HEK293 (cell line): ENCODE data around the gene EFCAB14.

Source experiments
- BCL11A ChIP-seq: fragments of 450-650 bp; formaldehyde crosslinking; IDR thresholded peaks from 2 replicates; pipeline ENCODE4 v1.5.1; 2016; ENCODE audit warnings: low read depth, missing biosample characterization, missing genetic modification characterization
- BCL11B ChIP-seq: fragments of 450-650 bp; formaldehyde crosslinking; IDR thresholded peaks from 2 replicates; pipeline ENCODE4 v1.5.1; 2016; ENCODE audit warnings: low read depth, missing biosample characterization, missing genetic modification characterization
- HIC1 ChIP-seq: fragments of 450-650 bp; formaldehyde crosslinking; IDR thresholded peaks from 2 replicates; pipeline ENCODE4 v1.5.1; 2016; ENCODE audit warnings: missing biosample characterization, missing genetic modification characterization
- HOXC10 ChIP-seq: sonication (generic); formaldehyde crosslinking; IDR thresholded peaks from 2 replicates; pipeline ENCODE4 v1.8.1; 2023; ENCODE audit warnings: mild to moderate bottlenecking, missing genetic modification reagents
- KLF17 ChIP-seq: fragments of 450-650 bp; formaldehyde crosslinking; IDR thresholded peaks from 2 replicates; pipeline ENCODE4 v1.5.1; 2016; ENCODE audit warnings: missing biosample characterization, missing genetic modification characterization
- KLF8 ChIP-seq: fragments of 450-650 bp; formaldehyde crosslinking; IDR thresholded peaks from 2 replicates; pipeline ENCODE4 v1.5.1; 2016; ENCODE audit warnings: missing biosample characterization, missing genetic modification characterization
- MZF1 ChIP-seq: fragments of 450-650 bp; formaldehyde crosslinking; IDR thresholded peaks from 2 replicates; pipeline ENCODE4 v1.5.1; 2017; ENCODE audit warnings: missing biosample characterization, missing genetic modification characterization, borderline replicate concordance
- SP2 ChIP-seq: fragments of 450-650 bp; formaldehyde crosslinking; IDR thresholded peaks from 2 replicates; pipeline ENCODE4 v1.5.1; 2016; ENCODE audit warnings: missing biosample characterization, missing genetic modification characterization
- SP3 ChIP-seq: fragments of 450-650 bp; formaldehyde crosslinking; IDR thresholded peaks from 2 replicates; pipeline ENCODE4 v1.5.1; 2016; ENCODE audit warnings: missing biosample characterization, missing genetic modification characterization
- TRIM28 ChIP-seq: IDR thresholded peaks from 2 replicates; pipeline ENCODE4 v1.6.1; 2011; ENCODE audit warnings: low read length, control low read depth, borderline replicate concordance
- ZBTB1 ChIP-seq: fragments of 450-650 bp; formaldehyde crosslinking; IDR thresholded peaks from 2 replicates; pipeline ENCODE4 v1.5.1; 2016; ENCODE audit warnings: missing biosample characterization, missing genetic modification characterization
- ZBTB7A ChIP-seq: fragments of 450-650 bp; formaldehyde crosslinking; IDR thresholded peaks from 2 replicates; pipeline ENCODE4 v1.5.1; 2016; ENCODE audit warnings: low read depth, missing biosample characterization, missing genetic modification characterization
- ZIC2 ChIP-seq: fragments of 450-650 bp; formaldehyde crosslinking; IDR thresholded peaks from 2 replicates; pipeline ENCODE4 v1.5.1; 2016; ENCODE audit warnings: missing biosample characterization, missing genetic modification characterization
- ZNF138 ChIP-seq: fragments of 450-650 bp; formaldehyde crosslinking; IDR thresholded peaks from 2 replicates; pipeline ENCODE4 v1.5.1; 2016; ENCODE audit warnings: missing biosample characterization, missing genetic modification characterization, borderline replicate concordance
- ZNF16 ChIP-seq: fragments of 450-650 bp; formaldehyde crosslinking; IDR thresholded peaks from 2 replicates; pipeline ENCODE4 v1.5.1; 2016; ENCODE audit warnings: low read depth, missing biosample characterization, missing genetic modification characterization
- ZNF2 ChIP-seq: fragments of 450-650 bp; formaldehyde crosslinking; IDR thresholded peaks from 2 replicates; pipeline ENCODE4 v1.5.1; 2016; ENCODE audit warnings: missing biosample characterization, missing genetic modification characterization
- ZNF302 ChIP-seq: fragments of 450-650 bp; formaldehyde crosslinking; IDR thresholded peaks from 2 replicates; pipeline ENCODE4 v1.5.1; 2016; ENCODE audit warnings: missing biosample characterization, missing genetic modification characterization, low read depth
- ZNF341 ChIP-seq: fragments of 450-650 bp; formaldehyde crosslinking; IDR thresholded peaks from 2 replicates; pipeline ENCODE4; 2016; ENCODE audit warnings: low read depth, missing biosample characterization, missing genetic modification characterization
- ZNF433 ChIP-seq: fragments of 450-650 bp; formaldehyde crosslinking; IDR thresholded peaks from 2 replicates; pipeline ENCODE4 v1.5.1; 2016; ENCODE audit warnings: missing biosample characterization, missing genetic modification characterization, low read depth
- ZNF529 ChIP-seq: fragments of 450-650 bp; formaldehyde crosslinking; IDR thresholded peaks from 2 replicates; pipeline ENCODE4 v1.5.1; 2017; ENCODE audit warnings: missing genetic modification characterization, missing biosample characterization; ENCODE audit not compliant: insufficient replicate concordance
- ZNF600 ChIP-seq: fragments of 450-650 bp; formaldehyde crosslinking; IDR thresholded peaks from 2 replicates; pipeline ENCODE4 v1.5.1; 2016; ENCODE audit warnings: missing biosample characterization, missing genetic modification characterization
- ZNF626 ChIP-seq: fragments of 450-650 bp; sonication (Bioruptor Pico); formaldehyde crosslinking; IDR thresholded peaks from 2 replicates; pipeline ENCODE4 v1.5.1; 2018; ENCODE audit warnings: missing biosample characterization, missing genetic modification characterization, inconsistent platforms
- ZNF629 ChIP-seq: fragments of 450-650 bp; formaldehyde crosslinking; IDR thresholded peaks from 2 replicates; pipeline ENCODE4 v1.5.1; 2017; ENCODE audit warnings: missing biosample characterization, missing genetic modification characterization
- ZNF654 ChIP-seq: fragments of 450-650 bp; formaldehyde crosslinking; IDR thresholded peaks from 2 replicates; pipeline ENCODE4 v1.5.1; 2016; ENCODE audit warnings: low read depth, missing biosample characterization, missing genetic modification characterization
- ZSCAN30 ChIP-seq: fragments of 450-650 bp; IDR thresholded peaks from 2 replicates; pipeline ENCODE4 v1.5.1; 2018; ENCODE audit warnings: missing biosample characterization, mild to moderate bottlenecking, missing genetic modification characterization, moderate library complexity
- TF ChIP-seq, protein P1 (sequence below): fragments of 450-650 bp; formaldehyde crosslinking; IDR thresholded peaks from 2 replicates; pipeline ENCODE4 v1.5.1; 2017; ENCODE audit warnings: missing biosample characterization, mild to moderate bottlenecking, missing genetic modification characterization, moderate library complexity
- TF ChIP-seq, protein P2 (sequence below): fragments of 450-650 bp; formaldehyde crosslinking; IDR thresholded peaks from 2 replicates; pipeline ENCODE4 v1.5.1; 2016; ENCODE audit warnings: missing biosample characterization, missing genetic modification characterization
- TF ChIP-seq, protein P3 (sequence below): fragments of 450-650 bp; formaldehyde crosslinking; IDR thresholded peaks from 2 replicates; pipeline ENCODE4 v1.5.1; 2016; ENCODE audit warnings: missing biosample characterization, missing genetic modification characterization
- TF ChIP-seq, protein P4 (sequence below): fragments of 450-650 bp; formaldehyde crosslinking; IDR thresholded peaks from 2 replicates; pipeline ENCODE4 v1.5.1; 2016; ENCODE audit warnings: missing biosample characterization, missing genetic modification characterization, low read depth

Gene EFCAB14

DNA sequence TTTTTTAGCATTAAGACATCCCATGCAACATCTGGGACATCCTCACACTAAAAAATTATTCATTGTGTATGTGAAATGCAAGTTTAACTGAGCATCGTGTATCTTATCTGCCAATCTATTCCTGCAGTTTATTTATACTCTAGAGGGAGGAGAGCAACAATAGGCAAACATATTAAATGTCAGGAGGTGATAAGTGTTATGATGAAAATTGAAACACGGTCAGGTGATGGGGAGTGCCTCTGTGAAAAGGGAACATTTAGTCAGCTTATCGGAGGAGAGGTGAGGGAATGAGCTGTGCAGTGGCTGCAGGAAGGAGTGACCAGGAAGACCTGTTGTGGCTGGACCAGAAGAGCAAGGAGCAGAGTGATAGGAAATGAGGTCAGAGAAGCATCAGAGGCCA is 775 bp upstream of the EFCAB14 start (continued):
- TF ChIP-seq ZNF626 (tag by site-specific recombination) (no peak), BCL11B (tag by site-specific recombination) (no peak), ZNF600 (tag by site-specific recombination) (peak; percentile 87), ZNF341 (tag by site-specific recombination) (0 out of 2 replicates have a peak, but pooled peaks have one; percentile 0), ZNF2 (tag by site-specific recombination) (peak; percentile 15; the same call in 1 of the 2 replicates), ZNF433 (tag by site-specific recombination) (no peak), ZNF529 (tag by site-specific recombination) (no peak), ZNF629 (peak; percentile 40), KLF8 (no peak), MZF1 (tag by site-specific recombination) (peak; percentile 67; the same call in 1 of the 2 replicates), ZNF302 (tag by site-specific recombination) (no peak), ZBTB1 (tag by site-specific recombination) (0 out of 2 replicates have a peak, but pooled peaks have one; percentile 17), ZBTB7A (no peak), ZNF138 (tag by site-specific recombination) (no peak), ZIC2 (tag by site-specific recombination) (peak; percentile 9; the same call in 1 of the 2 replicates), SP2 (no peak), KLF17 (peak; percentile 98), TRIM28 (no peak), HIC1 (no peak), ZNF654 (no peak), ZNF16 (tag by site-specific recombination) (no peak), SP3 (tag by site-specific recombination) (no peak), HOXC10 (CRISPR knock-in tag) (no peak), ZSCAN30 (tag by site-specific recombination) (no peak), BCL11A (tag by site-specific recombination) (no peak)
- TF ChIP-seq, protein P1, sequence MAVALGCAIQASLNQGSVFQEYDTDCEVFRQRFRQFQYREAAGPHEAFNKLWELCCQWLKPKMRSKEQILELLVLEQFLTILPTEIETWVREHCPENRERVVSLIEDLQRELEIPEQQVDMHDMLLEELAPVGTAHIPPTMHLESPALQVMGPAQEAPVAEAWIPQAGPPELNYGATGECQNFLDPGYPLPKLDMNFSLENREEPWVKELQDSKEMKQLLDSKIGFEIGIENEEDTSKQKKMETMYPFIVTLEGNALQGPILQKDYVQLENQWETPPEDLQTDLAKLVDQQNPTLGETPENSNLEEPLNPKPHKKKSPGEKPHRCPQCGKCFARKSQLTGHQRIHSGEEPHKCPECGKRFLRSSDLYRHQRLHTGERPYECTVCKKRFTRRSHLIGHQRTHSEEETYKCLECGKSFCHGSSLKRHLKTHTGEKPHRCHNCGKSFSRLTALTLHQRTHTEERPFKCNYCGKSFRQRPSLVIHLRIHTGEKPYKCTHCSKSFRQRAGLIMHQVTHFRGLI (tag by site-specific recombination), result no peak
- TF ChIP-seq, protein P2, sequence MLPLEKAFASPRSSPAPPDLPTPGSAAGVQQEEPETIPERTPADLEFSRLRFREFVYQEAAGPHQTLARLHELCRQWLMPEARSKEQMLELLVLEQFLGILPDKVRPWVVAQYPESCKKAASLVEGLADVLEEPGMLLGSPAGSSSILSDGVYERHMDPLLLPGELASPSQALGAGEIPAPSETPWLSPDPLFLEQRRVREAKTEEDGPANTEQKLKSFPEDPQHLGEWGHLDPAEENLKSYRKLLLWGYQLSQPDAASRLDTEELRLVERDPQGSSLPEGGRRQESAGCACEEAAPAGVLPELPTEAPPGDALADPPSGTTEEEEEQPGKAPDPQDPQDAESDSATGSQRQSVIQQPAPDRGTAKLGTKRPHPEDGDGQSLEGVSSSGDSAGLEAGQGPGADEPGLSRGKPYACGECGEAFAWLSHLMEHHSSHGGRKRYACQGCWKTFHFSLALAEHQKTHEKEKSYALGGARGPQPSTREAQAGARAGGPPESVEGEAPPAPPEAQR (tag by site-specific recombination), result no peak
- TF ChIP-seq, protein P3, sequence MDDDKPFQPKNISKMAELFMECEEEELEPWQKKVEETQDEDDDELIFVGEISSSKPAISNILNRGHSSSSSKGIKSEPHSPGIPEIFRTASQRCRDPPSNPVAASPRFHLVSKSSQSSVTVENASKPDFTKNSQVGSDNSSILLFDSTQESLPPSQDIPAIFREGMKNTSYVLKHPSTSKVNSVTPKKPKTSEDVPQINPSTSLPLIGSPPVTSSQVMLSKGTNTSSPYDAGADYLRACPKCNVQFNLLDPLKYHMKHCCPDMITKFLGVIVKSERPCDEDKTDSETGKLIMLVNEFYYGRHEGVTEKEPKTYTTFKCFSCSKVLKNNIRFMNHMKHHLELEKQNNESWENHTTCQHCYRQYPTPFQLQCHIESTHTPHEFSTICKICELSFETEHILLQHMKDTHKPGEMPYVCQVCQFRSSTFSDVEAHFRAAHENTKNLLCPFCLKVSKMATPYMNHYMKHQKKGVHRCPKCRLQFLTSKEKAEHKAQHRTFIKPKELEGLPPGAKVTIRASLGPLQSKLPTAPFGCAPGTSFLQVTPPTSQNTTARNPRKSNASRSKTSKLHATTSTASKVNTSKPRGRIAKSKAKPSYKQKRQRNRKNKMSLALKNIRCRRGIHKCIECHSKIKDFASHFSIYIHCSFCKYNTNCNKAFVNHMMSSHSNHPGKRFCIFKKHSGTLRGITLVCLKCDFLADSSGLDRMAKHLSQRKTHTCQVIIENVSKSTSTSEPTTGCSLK (tag by site-specific recombination), result no peak
- TF ChIP-seq, protein P4, sequence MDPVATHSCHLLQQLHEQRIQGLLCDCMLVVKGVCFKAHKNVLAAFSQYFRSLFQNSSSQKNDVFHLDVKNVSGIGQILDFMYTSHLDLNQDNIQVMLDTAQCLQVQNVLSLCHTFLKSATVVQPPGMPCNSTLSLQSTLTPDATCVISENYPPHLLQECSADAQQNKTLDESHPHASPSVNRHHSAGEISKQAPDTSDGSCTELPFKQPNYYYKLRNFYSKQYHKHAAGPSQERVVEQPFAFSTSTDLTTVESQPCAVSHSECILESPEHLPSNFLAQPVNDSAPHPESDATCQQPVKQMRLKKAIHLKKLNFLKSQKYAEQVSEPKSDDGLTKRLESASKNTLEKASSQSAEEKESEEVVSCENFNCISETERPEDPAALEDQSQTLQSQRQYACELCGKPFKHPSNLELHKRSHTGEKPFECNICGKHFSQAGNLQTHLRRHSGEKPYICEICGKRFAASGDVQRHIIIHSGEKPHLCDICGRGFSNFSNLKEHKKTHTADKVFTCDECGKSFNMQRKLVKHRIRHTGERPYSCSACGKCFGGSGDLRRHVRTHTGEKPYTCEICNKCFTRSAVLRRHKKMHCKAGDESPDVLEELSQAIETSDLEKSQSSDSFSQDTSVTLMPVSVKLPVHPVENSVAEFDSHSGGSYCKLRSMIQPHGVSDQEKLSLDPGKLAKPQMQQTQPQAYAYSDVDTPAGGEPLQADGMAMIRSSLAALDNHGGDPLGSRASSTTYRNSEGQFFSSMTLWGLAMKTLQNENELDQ, result no peak
